Caco-2 (cell line): ENCODE measurements around the gene BCORL1. TPM values are rescaled to one million over a fixed set of nuclear protein-coding genes. Genes with fewer than 3 reads are reported as not detected.

ENCODE experiments used
- BruUV-seq: library from RNA; stranded (reverse); fragments of 400-500 nt; replicated peaks from 2 replicates; lab custom pipeline; 2021; lab: Mats Ljungman, UMichigan
- CTCF ChIA-PET: fragments of 300-600 bp; sonication (Branson Sonifier 250); formaldehyde crosslinking; loops from one replicate; lab custom pipeline; 2022; ENCODE audit warnings: antibody characterized with exemption; lab: Charles Lee
- POLR2A ChIA-PET: fragments of 300-600 bp; sonication (Branson Sonifier 250); formaldehyde crosslinking; loops from one replicate; lab custom pipeline; 2022; ENCODE audit warnings: antibody characterized with exemption; lab: Charles Lee
- DNase-seq, 2 experiments: peaks; one replicate each; pipeline versions ENCODE4 v3.0.0 to v3.0.0-alpha.2; 2020 to 2022
- H3K27me3 ChIP-seq: replicated peaks from 2 replicates; pipeline ENCODE4 v1.6.0; 2011; ENCODE audit warnings: low read length; ENCODE audit not compliant: control insufficient read depth, insufficient read depth
- H3K36me3 ChIP-seq: 2 replicates; pipeline ENCODE4 v1.5.1; 2011; ENCODE audit warnings: low read length; ENCODE audit not compliant: control insufficient read depth, insufficient read depth
- H3K4me1 ChIP-seq: fragments of 250-450 bp; sonication (Bioruptor Pico); 2 replicates; pipeline ENCODE4 v1.5.1; 2020; ENCODE audit warnings: mild to moderate bottlenecking
- H3K4me3 ChIP-seq: 2 replicates; pipeline ENCODE4 v1.5.1; 2011; ENCODE audit warnings: low read depth, mild to moderate bottlenecking, control low read depth, low read length
- H3K9me3 ChIP-seq: fragments of 250-450 bp; sonication (Bioruptor Pico); 2 replicates; pipeline ENCODE4 v1.5.1; 2020; ENCODE audit warnings: mild to moderate bottlenecking, moderate library complexity
- H3K27ac Mint-ChIP-seq: one replicate; pipeline ENCODE4 v1.8.0; 2022; ENCODE audit warnings: mixed read lengths; ENCODE audit not compliant: unreplicated experiment
- H3K27me3 Mint-ChIP-seq: one replicate; pipeline ENCODE4 v1.8.0; 2022; ENCODE audit warnings: mixed read lengths; ENCODE audit not compliant: insufficient read depth, unreplicated experiment
- H3K36me3 Mint-ChIP-seq: one replicate; pipeline ENCODE4 v1.8.0; 2022; ENCODE audit warnings: mild to moderate bottlenecking, mixed read lengths; ENCODE audit not compliant: insufficient read depth, unreplicated experiment
- H3K4me1 Mint-ChIP-seq: one replicate; pipeline ENCODE4 v1.8.0; 2022; ENCODE audit warnings: low read depth, mixed read lengths; ENCODE audit not compliant: unreplicated experiment
- H3K4me3 Mint-ChIP-seq: one replicate; pipeline ENCODE4 v1.8.0; 2022; ENCODE audit warnings: mild to moderate bottlenecking, moderate library complexity, mixed read lengths; ENCODE audit not compliant: unreplicated experiment
- H3K9me3 Mint-ChIP-seq: one replicate; pipeline ENCODE4 v1.8.0; 2022; ENCODE audit warnings: mixed read lengths; ENCODE audit not compliant: unreplicated experiment
- intact Hi-C: fragments of 100-400 bp; cut with micrococcal nuclease; formaldehyde crosslinking; loops from one replicate; pipeline ENCODE4 v1.10.0; 2022; ENCODE audit not compliant: unreplicated experiment
- total RNA-seq: library from RNA; stranded (reverse); gene quantifications from 2 replicates; pipeline ENCODE4 v1.2.3, GENCODE V29; 2022
- TF ChIP-seq, protein P1 (sequence below), 2 experiments: fragments of 200-600 bp in 1 of 2; IDR thresholded peaks; 1 replicate in 1 of 2; 2 replicates in 1 of 2; pipeline versions ENCODE4 v1.5.1 to v1.8.0; 2011 to 2022; ENCODE audit warnings: antibody characterized with exemption in 1 of 2, control low read depth in 1 of 2, inconsistent platforms in 1 of 2, low read depth in 1 of 2, low read length in 1 of 2, mild to moderate bottlenecking in 1 of 2, moderate library complexity in 1 of 2; ENCODE audit not compliant: insufficient read depth in 1 of 2, severe bottlenecking in 1 of 2, unreplicated experiment in 1 of 2

BCORL1 gene
- total RNA-seq, 1 experiment from 2014 or later: 19.8 TPM

DNA sequence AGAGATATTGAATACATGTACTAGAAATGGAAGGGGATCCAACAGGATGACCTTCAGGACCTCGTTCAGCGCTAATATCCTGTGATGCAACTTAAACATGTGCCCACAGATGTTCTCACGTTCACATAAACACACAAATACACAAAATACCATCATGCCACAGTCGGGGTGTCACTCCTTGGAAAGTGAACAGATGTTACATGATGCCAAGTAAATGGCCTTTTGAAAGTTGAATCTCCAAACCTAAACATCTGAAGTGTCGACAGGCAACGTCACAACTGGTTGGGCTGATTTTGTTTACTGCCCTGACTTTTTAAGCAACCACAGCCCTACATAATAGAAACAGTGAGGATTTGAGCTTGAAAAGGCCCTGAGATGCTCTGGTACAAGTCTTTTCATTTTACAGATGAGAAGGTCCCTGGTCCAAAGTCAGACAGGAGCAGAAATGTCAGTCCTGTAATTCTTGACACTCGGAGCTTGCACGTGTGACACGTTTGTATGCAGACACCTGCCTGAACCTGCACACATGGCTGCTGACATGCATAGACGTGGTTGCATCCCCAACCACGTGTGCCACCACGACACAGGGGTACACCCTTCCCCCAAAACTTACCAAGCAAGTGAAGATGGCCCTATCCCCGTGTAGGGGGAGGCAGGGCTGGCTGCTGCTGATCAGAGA lies 23.5 kb upstream of the BCORL1 start:
- no peaks in the 10 kb centered on the region for H3K36me3 Mint-ChIP-seq
- no TSS peak for BruUV-seq
- POLR2A ChIA-PET: no interaction called here
- H3K9me3 Mint-ChIP-seq: no peaks in the 10 kb centered on the region
- no peaks in the 10 kb centered on the region for H3K36me3 ChIP-seq
- H3K9me3 ChIP-seq: no peaks in the 10 kb centered on the region
- no peaks in the 10 kb centered on the region for H3K27me3 ChIP-seq
- DNase-seq: no peak
- H3K27ac Mint-ChIP-seq: no peak overlapping the region
- no peaks in the 10 kb centered on the region for H3K27me3 Mint-ChIP-seq
- H3K4me3 Mint-ChIP-seq: peak overlapping the region; percentile 66
- no peaks in the 10 kb centered on the region for H3K4me1 ChIP-seq
- CTCF ChIA-PET: no interaction called here
- no peak overlapping the region for H3K4me3 ChIP-seq
- TF ChIP-seq, protein P1, sequence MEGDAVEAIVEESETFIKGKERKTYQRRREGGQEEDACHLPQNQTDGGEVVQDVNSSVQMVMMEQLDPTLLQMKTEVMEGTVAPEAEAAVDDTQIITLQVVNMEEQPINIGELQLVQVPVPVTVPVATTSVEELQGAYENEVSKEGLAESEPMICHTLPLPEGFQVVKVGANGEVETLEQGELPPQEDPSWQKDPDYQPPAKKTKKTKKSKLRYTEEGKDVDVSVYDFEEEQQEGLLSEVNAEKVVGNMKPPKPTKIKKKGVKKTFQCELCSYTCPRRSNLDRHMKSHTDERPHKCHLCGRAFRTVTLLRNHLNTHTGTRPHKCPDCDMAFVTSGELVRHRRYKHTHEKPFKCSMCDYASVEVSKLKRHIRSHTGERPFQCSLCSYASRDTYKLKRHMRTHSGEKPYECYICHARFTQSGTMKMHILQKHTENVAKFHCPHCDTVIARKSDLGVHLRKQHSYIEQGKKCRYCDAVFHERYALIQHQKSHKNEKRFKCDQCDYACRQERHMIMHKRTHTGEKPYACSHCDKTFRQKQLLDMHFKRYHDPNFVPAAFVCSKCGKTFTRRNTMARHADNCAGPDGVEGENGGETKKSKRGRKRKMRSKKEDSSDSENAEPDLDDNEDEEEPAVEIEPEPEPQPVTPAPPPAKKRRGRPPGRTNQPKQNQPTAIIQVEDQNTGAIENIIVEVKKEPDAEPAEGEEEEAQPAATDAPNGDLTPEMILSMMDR (IDR thresholded peaks at IDR 0.05; ENCODE audit: insufficient read depth in 1 of 2, low read depth in 1 of 2, low read length in 1 of 2, severe bottlenecking in 1 of 2, unreplicated experiment in 1 of 2): no peak
- intact Hi-C loops: no loop called here
- H3K4me1 Mint-ChIP-seq: no peaks in the 10 kb centered on the region

DNA sequence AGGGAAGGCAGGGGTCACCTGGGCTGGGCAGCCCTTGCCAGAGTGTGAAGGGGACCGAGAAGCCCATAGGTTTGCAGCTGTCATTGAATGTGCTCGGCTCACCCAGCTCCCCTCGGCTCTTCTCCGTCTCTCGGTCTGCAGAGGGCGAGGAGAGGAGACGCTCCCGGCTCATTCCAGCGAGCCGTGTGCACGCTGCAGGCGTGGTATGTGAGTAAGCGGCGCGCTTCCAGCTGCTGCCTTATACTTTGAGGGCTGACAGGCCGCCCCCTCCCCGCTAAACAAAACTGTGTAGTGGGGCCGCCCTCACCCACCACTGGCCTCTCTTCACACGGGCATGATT lies 23.0 kb upstream of the BCORL1 start:
- Mint-ChIP-seq H3K4me1 (no peaks in the 10 kb centered on the region), H3K4me3 (no peak overlapping the region), H3K9me3 (no peaks in the 10 kb centered on the region), H3K36me3 (no peaks in the 10 kb centered on the region), H3K27ac (no peak overlapping the region), H3K27me3 (no peaks in the 10 kb centered on the region)
- TF ChIP-seq, protein P1 (IDR thresholded peaks at IDR 0.05; ENCODE audit: insufficient read depth in 1 of 2, low read depth in 1 of 2, low read length in 1 of 2, severe bottlenecking in 1 of 2, unreplicated experiment in 1 of 2): no peak
- ChIA-PET CTCF (no interaction called here), POLR2A (no interaction called here)
- Histone ChIP-seq H3K9me3 (no peaks in the 10 kb centered on the region), H3K27me3 (no peaks in the 10 kb centered on the region), H3K4me1 (no peaks in the 10 kb centered on the region), H3K36me3 (no peaks in the 10 kb centered on the region), H3K4me3 (no peak overlapping the region)
- no peak for DNase-seq
- intact Hi-C loops: no loop called here
- BruUV-seq: no TSS peak

DNA sequence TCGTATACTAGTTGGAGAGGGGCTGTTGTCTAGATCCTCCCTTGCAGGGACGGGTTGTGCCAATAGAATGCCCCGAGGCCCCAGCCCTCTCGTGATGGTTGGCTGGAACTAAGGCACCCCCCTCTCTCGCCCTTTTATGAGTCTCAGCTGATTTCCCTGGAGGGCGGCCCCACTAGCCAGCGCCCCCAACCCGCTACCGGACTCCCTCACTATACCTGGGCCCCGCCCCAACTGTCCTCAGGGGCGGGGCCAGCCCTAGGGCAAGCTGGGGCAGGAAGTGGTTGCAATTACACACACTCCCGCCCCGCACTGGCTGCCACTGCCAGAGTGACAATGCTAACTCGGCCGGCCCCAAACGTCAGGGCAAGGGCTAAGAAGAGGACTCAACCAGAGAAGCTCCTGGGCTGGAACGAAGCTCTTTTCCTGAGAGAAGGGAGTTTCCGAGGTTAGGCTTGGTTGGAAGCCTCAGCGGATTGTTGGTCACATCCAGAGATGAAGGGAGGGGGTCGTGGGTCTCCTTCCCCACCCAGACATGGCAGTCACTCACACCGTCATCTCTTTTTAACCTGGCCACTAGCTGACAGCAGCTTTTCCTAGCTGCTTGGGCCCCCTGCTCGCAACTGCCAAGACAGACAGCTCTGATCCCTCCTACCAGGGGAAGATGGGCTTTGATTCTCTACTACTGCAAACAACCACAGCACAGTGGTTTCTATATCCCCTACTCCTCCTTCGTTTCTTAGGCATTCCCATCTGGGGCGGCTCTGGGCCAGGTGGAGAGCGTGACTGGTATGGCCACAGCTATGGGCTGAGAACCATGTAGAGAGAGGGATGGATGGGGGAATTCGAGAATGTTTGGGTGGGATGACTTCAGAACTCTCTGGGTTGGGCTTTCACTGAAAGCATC lies 21.0 kb upstream of the BCORL1 start:
- H3K27me3 ChIP-seq: no peaks in the 10 kb centered on the region
- no peaks in the 10 kb centered on the region for H3K4me1 ChIP-seq
- POLR2A ChIA-PET: no interaction called here
- H3K36me3 Mint-ChIP-seq: no peaks in the 10 kb centered on the region
- no peak overlapping the region for H3K27ac Mint-ChIP-seq
- no peaks in the 10 kb centered on the region for H3K9me3 ChIP-seq
- peak overlapping the region; percentile 50 for H3K4me3 Mint-ChIP-seq
- CTCF ChIA-PET: no interaction called here
- no peaks in the 10 kb centered on the region for H3K9me3 Mint-ChIP-seq
- no peaks in the 10 kb centered on the region for H3K4me1 Mint-ChIP-seq
- H3K36me3 ChIP-seq: no peaks in the 10 kb centered on the region
- TSS peak; percentile 47 for BruUV-seq
- H3K27me3 Mint-ChIP-seq: no peaks in the 10 kb centered on the region
- peak; percentile 66 to 71 for DNase-seq
- intact Hi-C loops: loop anchor here (1.0 kb wide), 1 partner anchor 21 kb away; the partner anchor contains the start of gene BCORL1
- peak overlapping the region; percentile 30 for H3K4me3 ChIP-seq
- TF ChIP-seq, protein P1 (IDR thresholded peaks at IDR 0.05; ENCODE audit: insufficient read depth in 1 of 2, low read depth in 1 of 2, low read length in 1 of 2, severe bottlenecking in 1 of 2, unreplicated experiment in 1 of 2): no peak
